Heart right ventricle (tissue), 16 donors: ENCODE results near the gene CDHR4. TPM values are rescaled to one million over a fixed set of nuclear protein-coding genes. Genes with fewer than 3 reads are reported as not detected.
A peak's percentile ranks its signal among the peaks of the same experiment; 100 is the strongest.
"Not testable (repeated sequence)": the region's sequence is repeated elsewhere in the genome, so short reads cannot be mapped to it uniquely, and the experiment has no call there.

Experiments
- ATAC-seq, 8 donors: fragments of 200-7000 bp; cut with Tn5 transposase; one replicate each; pipeline ENCODE4 v1.9.1; 2020; ENCODE audit warnings: mild to moderate bottlenecking in 8 of 8, moderate library complexity in 8 of 8, moderate number of reproducible peaks in 1 of 8
- DNase-seq, 2 donors: peaks; one replicate each; pipeline ENCODE4 v3.0.0-alpha.2; 2020
- H3K27ac ChIP-seq, 10 donors: fragments of 200-600 bp; sonication (generic) in 2 of 10; one replicate each; pipeline versions ENCODE4 v1.5.0 to v1.8.0; 2020 to 2022; ENCODE audit warnings: mild to moderate bottlenecking in 3 of 10
- H3K27me3 ChIP-seq, 7 donors: fragments of 200-600 bp; one replicate each; pipeline ENCODE4 v1.8.0; 2021 to 2022; ENCODE audit warnings: mild to moderate bottlenecking in 2 of 7
- H3K36me3 ChIP-seq, 9 donors: fragments of 200-600 bp; sonication (generic) in 1 of 9; one replicate each; pipeline versions ENCODE4 v1.5.0 to v1.8.0; 2020 to 2022; ENCODE audit warnings: mild to moderate bottlenecking in 2 of 9
- H3K4me1 ChIP-seq, 9 donors: fragments of 200-600 bp; sonication (generic) in 1 of 9; one replicate each; pipeline versions ENCODE4 v1.5.0 to v1.8.0; 2020 to 2022; ENCODE audit warnings: mild to moderate bottlenecking in 4 of 9
- H3K4me3 ChIP-seq, 10 donors: fragments of 200-600 bp; sonication (generic) in 2 of 10; one replicate each; pipeline versions ENCODE4 v1.5.0 to v1.8.0; 2020 to 2022; ENCODE audit warnings: mild to moderate bottlenecking in 7 of 10, moderate library complexity in 2 of 10
- H3K9me3 ChIP-seq, 11 donors: fragments of 200-600 bp in 10 of 11; sonication (generic) in 2 of 11; one replicate each; pipeline versions ENCODE4 v1.5.0 to v1.8.0; 2013 to 2022; ENCODE audit warnings: mild to moderate bottlenecking in 2 of 11, control low read depth in 1 of 11, moderate library complexity in 1 of 11
- CTCF ChIP-seq, 9 donors: fragments of 200-600 bp; sonication (generic) in 2 of 9; IDR thresholded peaks; one replicate each; pipeline versions ENCODE4 v1.5.0 to v1.8.0; 2021 to 2022; ENCODE audit warnings: antibody characterized with exemption in 9 of 9, mild to moderate bottlenecking in 5 of 9, moderate library complexity in 1 of 9
- WGBS, 2 donors: extraction: QIAGEN DNeasy Blood & Tissue Kit; methylation state at CpG; one replicate each; pipeline ENCODE4 v1.1.7; 2013; ENCODE audit warnings: inconsistent platforms in 1 of 2; 5-methylcytosine and 5-hydroxymethylcytosine counted together
- intact Hi-C, 10 donors: fragments of 100-400 bp; cut with DNase I; formaldehyde crosslinking; loops; one replicate each; pipeline versions ENCODE4 v1.11.1 to v1.14.2; 2022
- polyA plus RNA-seq, 2 donors: library from polyadenylated mRNA; stranded (reverse); fragments of 200-250 nt; gene quantifications; one replicate each; pipeline ENCODE4 v1.2.3, GENCODE V29; 2013
- total RNA-seq, 10 donors: library from RNA; stranded (reverse); fragmentation: NEBNext Ultra II Directional in 3 of 10; extraction: Animal tissue kit (Norgen Biotek cat#: 25700) in 3 of 10; gene quantifications; one replicate each; pipeline versions ENCODE4 v1.2.1 to v1.2.4, GENCODE V29; 2021 to 2023
- donor health status: Arrhythmogenic right ventricular cardiomyopathy.
- donor health status: ischemic (EF 13 %, LVEDD 7.1; RV severe dilation, severe dysfunction).
- donor health status: healthy with polysubstance abuse.
- donor health status: DM: no; HTN: yes; CAD: no.
- donor health status: DM: no; HTN: no; CAD: no.
- donor health status: ischemic (EF 25% LVEDD 6.9; RV normal size, moderate dysfunction).
- donor health status: ischemic (EF 25% LVEDD 5.7; RV mildly dilated, moderate dysfunction).
- donor health status: healthy.
- donor health status: DM: yes; HTN: yes; CAD: no.
- donor health status: Ischemic cardiomyopathy.
- donor health status: ischemic (EF 35%, LVEDD 5.7; RV mildly dilated, moderate dysfunction).
- donor health status: nonischemic (EF 11% LVEDD 7.7; RV severe dilation, severe dysfunction).
- donor health status: DM: yes; HTN: yes; CAD: no.
- donor health status: PGD.
- donor health status: ischemic (EF 29% LVEDD 5.4; RV normal size, mild dysfunction).
- donor health status: nonischemic (EF 23%, LVEDD 6.1; RV moderate dilation, normal function).

Gene CDHR4
- total and polyA plus RNA-seq, 12 donors = 0.01 to 0.80 TPM; not detected in 10

- no peaks in the 10 kb centered on the region for H3K9me3 ChIP-seq
- peak; percentile 85 to 95 (median 91) for TF ChIP-seq CTCF (IDR thresholded peaks at IDR 0.05)
- intact Hi-C loops = loop anchor here in 9 of 10 donors (1.0 to 5.0 kb wide), 3 partner anchors 34 to 137 kb away; no protein-coding TSS in a partner anchor
- ATAC-seq (peak; percentile 76 to 91 (median 84)), DNase-seq (peak; percentile 82 to 84)
- H3K27me3 ChIP-seq = no peaks in the 10 kb centered on the region
- H3K27ac ChIP-seq = peak overlapping the region in 8 of 10 donors; percentile 39 to 70 (median 58)
- WGBS, 2 donors = 24 to 30% methylated on average over 6 of the region's 6 CpGs
- no peak overlapping the region for H3K4me3 ChIP-seq
- peaks cover 12 to 43% (median 28%) of the 10 kb centered on the region in 9 donors for H3K4me1 ChIP-seq
- H3K36me3 ChIP-seq = peaks cover 0 to 7% (median 0%) of the 10 kb centered on the region in 9 donors
Measured at GRCh38 chr3:49839193-49839809, 39.6 kb upstream of the CDHR4 start.

- Histone ChIP-seq H3K27me3 (no peaks in the 10 kb centered on the region), H3K4me3 (no peak overlapping the region), H3K9me3 (no peaks in the 10 kb centered on the region), H3K4me1 (no peaks in the 10 kb centered on the region), H3K36me3 (peaks cover 0 to 20% (median 0%) of the 10 kb centered on the region in 9 donors), H3K27ac (no peak overlapping the region)
- ATAC-seq (no peak), DNase-seq (no peak)
- 66 to 91% methylated on average over 3 of the region's 3 CpGs for WGBS, 2 donors
- intact Hi-C loops = no loop called here
- TF ChIP-seq CTCF (IDR thresholded peaks at IDR 0.05) = no peak
Measured at GRCh38 chr3:49831341-49831740, 31.7 kb upstream of the CDHR4 start.

DNA sequence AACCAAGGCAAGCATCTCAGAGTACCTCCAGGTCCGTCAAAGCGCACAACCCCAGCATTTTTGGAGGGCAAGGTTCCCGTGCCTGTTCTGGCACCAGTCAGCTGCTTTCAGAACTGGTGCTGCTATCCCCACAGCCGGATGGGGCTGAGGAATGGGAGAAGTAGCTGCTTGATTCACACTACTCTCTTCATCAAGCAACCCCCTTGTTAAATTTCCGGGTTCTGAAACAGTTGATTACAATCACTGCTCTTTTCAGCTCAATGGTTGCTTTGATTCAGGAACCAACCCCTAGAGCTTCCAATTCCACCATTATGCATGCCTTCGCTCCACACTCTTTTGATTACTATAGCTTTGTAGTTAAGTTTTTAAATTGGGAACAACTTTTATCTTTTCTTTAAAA, 26.3 kb upstream of the CDHR4 start:
- no peak for DNase-seq
- Histone ChIP-seq H3K27ac (no peak overlapping the region), H3K9me3 (no peaks in the 10 kb centered on the region), H3K4me1 (no peaks in the 10 kb centered on the region), H3K4me3 (no peak overlapping the region), H3K27me3 (no peaks in the 10 kb centered on the region), H3K36me3 (peaks cover 0 to 13% (median 0%) of the 10 kb centered on the region in 9 donors)
- no peak for TF ChIP-seq CTCF (IDR thresholded peaks at IDR 0.05)
- intact Hi-C loops = no loop called here
- WGBS, 2 donors = 71 to 88% methylated on average over 6 of the region's 6 CpGs
- no peak for ATAC-seq

DNA sequence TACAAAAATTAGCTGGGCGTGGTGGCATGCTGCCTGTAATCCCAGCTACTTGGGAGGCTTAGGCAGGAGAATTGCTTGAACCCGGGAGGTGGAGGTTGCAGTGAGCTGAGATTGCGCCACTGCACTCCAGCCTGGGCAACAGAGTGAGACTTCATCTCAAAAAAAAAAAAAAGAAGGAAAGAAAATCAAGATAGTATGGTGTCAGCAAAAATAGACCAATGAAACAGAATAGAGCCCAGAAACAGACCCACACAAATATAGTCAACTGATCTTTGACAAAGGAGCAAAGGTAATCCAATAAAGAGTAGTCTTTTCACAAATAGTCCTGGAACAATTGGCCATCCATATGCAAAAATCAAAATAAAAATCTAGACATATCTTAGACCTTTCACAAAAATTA, 23.5 kb upstream of the CDHR4 start:
- H3K36me3 ChIP-seq, H3K27ac ChIP-seq, DNase-seq, intact Hi-C loops, H3K4me1 ChIP-seq, H3K9me3 ChIP-seq, H3K27me3 ChIP-seq, H3K4me3 ChIP-seq, ATAC-seq: not testable (repeated sequence)
- WGBS, 2 donors = 92 to 97% methylated on average over 3 of the region's 3 CpGs
